DOHH2 (cell line): ENCODE results near the gene COL1A2.

Source experiments
- H3F3A ChIP-seq: fragments of 200-600 bp; sonication (generic), shearing (Covaris generic); 2 replicates; pipeline ENCODE4 v1.6.0; 2016; ENCODE audit warnings: antibody characterized with exemption, mild to moderate bottlenecking; ENCODE audit not compliant: control insufficient read depth, insufficient read depth
- H3K27ac ChIP-seq: fragments of 200-600 bp; sonication (generic); 2 replicates; pipeline ENCODE4 v1.5.1; 2014; ENCODE audit warnings: low read depth, mild to moderate bottlenecking, low read length, moderate library complexity
- H3K27me3 ChIP-seq: fragments of 200-600 bp; sonication (generic); 2 replicates; pipeline ENCODE4 v1.6.1; 2014; ENCODE audit warnings: mild to moderate bottlenecking, low read length, mixed read lengths; ENCODE audit not compliant: control insufficient read depth
- H3K36me3 ChIP-seq: fragments of 200-600 bp; sonication (generic); 2 replicates; pipeline ENCODE4 v1.6.1; 2014; ENCODE audit warnings: mild to moderate bottlenecking, low read length, moderate library complexity, mixed read lengths; ENCODE audit not compliant: control insufficient read depth
- H3K4me1 ChIP-seq: fragments of 200-600 bp; sonication (generic); 2 replicates; pipeline ENCODE4 v1.6.1; 2014; ENCODE audit warnings: mild to moderate bottlenecking, low read length, mixed read lengths; ENCODE audit not compliant: control insufficient read depth
- H3K4me2 ChIP-seq: fragments of 200-600 bp; sonication (generic); 2 replicates; pipeline ENCODE4 v1.6.0; 2014; ENCODE audit warnings: mild to moderate bottlenecking, low read length, moderate library complexity
- H3K4me3 ChIP-seq: fragments of 200-600 bp; sonication (generic); 2 replicates; pipeline ENCODE4 v1.5.1; 2014; ENCODE audit warnings: mild to moderate bottlenecking, low read length, mixed read lengths
- H3K79me2 ChIP-seq: fragments of 200-600 bp; sonication (generic); 2 replicates; pipeline ENCODE4 v1.6.1; 2014; ENCODE audit warnings: mild to moderate bottlenecking, low read length, mixed read lengths; ENCODE audit not compliant: control insufficient read depth
- H3K9me2 ChIP-seq: fragments of 200-600 bp; sonication (generic); replicated peaks from 2 replicates; pipeline ENCODE4 v1.6.1; 2014; ENCODE audit warnings: mild to moderate bottlenecking, low read length, mixed read lengths; ENCODE audit not compliant: control insufficient read depth
- H3K9me3 ChIP-seq: fragments of 200-600 bp; sonication (generic); 2 replicates; pipeline ENCODE4 v1.6.1; 2014; ENCODE audit warnings: antibody characterized with exemption, low read length, mixed read lengths; ENCODE audit not compliant: control insufficient read depth, insufficient read depth
- H4K20me1 ChIP-seq: fragments of 200-600 bp; sonication (generic); 2 replicates; pipeline ENCODE4 v1.6.0; 2014; ENCODE audit warnings: low read depth, mild to moderate bottlenecking, antibody characterized with exemption, low read length, moderate library complexity; ENCODE audit not compliant: control insufficient read depth, insufficient read depth
- CTCF ChIP-seq: fragments of 200-600 bp; sonication (generic); IDR thresholded peaks from one replicate; pipeline ENCODE4 v1.5.1; 2014; ENCODE audit warnings: antibody characterized with exemption, mild to moderate bottlenecking, low read depth, low read length; ENCODE audit not compliant: poor library complexity, severe bottlenecking
- EZH2phosphoT487 ChIP-seq: fragments of 200-600 bp; sonication (generic); IDR thresholded peaks from 2 replicates; pipeline ENCODE4 v1.6.1; 2017; ENCODE audit warnings: borderline replicate concordance, mild to moderate bottlenecking, antibody characterized with exemption, low read length, moderate library complexity, mixed read lengths

COL1A2 gene

GRCh38 chr7:94375691-94376090 is 19.0 kb upstream of the COL1A2 start:
- Histone ChIP-seq H3K27me3 (no peaks in the 10 kb centered on the region), H3K4me3 (no peak overlapping the region)

GRCh38 chr7:94376281-94376680 is 18.4 kb upstream of the COL1A2 start:
- Histone ChIP-seq H3K36me3 (no peaks in the 10 kb centered on the region), H3F3A (no peaks in the 10 kb centered on the region), H3K27ac (no peak overlapping the region), H3K79me2 (no peaks in the 10 kb centered on the region), H4K20me1 (no peaks in the 10 kb centered on the region), H3K4me2 (no peak overlapping the region), H3K9me3 (no peaks in the 10 kb centered on the region), H3K4me3 (no peak overlapping the region), H3K9me2 (no peaks in the 10 kb centered on the region), H3K4me1 (no peaks in the 10 kb centered on the region), H3K27me3 (no peaks in the 10 kb centered on the region)
- TF ChIP-seq EZH2phosphoT487 = no peak

More at GRCh38 chr7:94375691-94376090, 19.0 kb upstream of the COL1A2 start:
- no peaks in the 10 kb centered on the region for H3F3A ChIP-seq
- no peak overlapping the region for H3K4me2 ChIP-seq
- no peaks in the 10 kb centered on the region for H3K79me2 ChIP-seq
- no peaks in the 10 kb centered on the region for H4K20me1 ChIP-seq
- H3K4me1 ChIP-seq = no peaks in the 10 kb centered on the region
- no peaks in the 10 kb centered on the region for H3K9me2 ChIP-seq
- no peaks in the 10 kb centered on the region for H3K36me3 ChIP-seq
- no peaks in the 10 kb centered on the region for H3K9me3 ChIP-seq
- no peak overlapping the region for H3K27ac ChIP-seq
- TF ChIP-seq EZH2phosphoT487 = no peak

- H3K4me1 ChIP-seq = no peaks in the 10 kb centered on the region
- H3K9me3 ChIP-seq = no peaks in the 10 kb centered on the region
- H3F3A ChIP-seq = no peaks in the 10 kb centered on the region
- no peak overlapping the region for H3K4me3 ChIP-seq
- no peak for TF ChIP-seq EZH2phosphoT487
- H3K9me2 ChIP-seq = no peaks in the 10 kb centered on the region
- H4K20me1 ChIP-seq = no peaks in the 10 kb centered on the region
- H3K79me2 ChIP-seq = no peaks in the 10 kb centered on the region
- no peaks in the 10 kb centered on the region for H3K36me3 ChIP-seq
- no peak overlapping the region for H3K27ac ChIP-seq
- no peak overlapping the region for H3K4me2 ChIP-seq
- no peaks in the 10 kb centered on the region for H3K27me3 ChIP-seq
These were observed 16.3 kb upstream of the COL1A2 start for GRCh38 chr7:94378356-94378755.

- TF ChIP-seq CTCF (no peak), EZH2phosphoT487 (no peak)
- Histone ChIP-seq H3F3A (no peaks in the 10 kb centered on the region), H3K4me3 (no peak overlapping the region), H3K4me1 (no peaks in the 10 kb centered on the region), H4K20me1 (no peaks in the 10 kb centered on the region), H3K27me3 (no peaks in the 10 kb centered on the region), H3K36me3 (no peaks in the 10 kb centered on the region), H3K4me2 (no peak overlapping the region), H3K27ac (no peak overlapping the region), H3K9me2 (no peaks in the 10 kb centered on the region), H3K9me3 (no peaks in the 10 kb centered on the region), H3K79me2 (no peaks in the 10 kb centered on the region)
These were observed 14.4 kb upstream of the COL1A2 start for GRCh38 chr7:94380264-94380663.

GRCh38 chr7:94382132-94382531 is 12.6 kb upstream of the COL1A2 start:
- H4K20me1 ChIP-seq = no peaks in the 10 kb centered on the region
- H3K27ac ChIP-seq = no peak overlapping the region
- no peaks in the 10 kb centered on the region for H3K79me2 ChIP-seq
- no peaks in the 10 kb centered on the region for H3K27me3 ChIP-seq
- H3K36me3 ChIP-seq = no peaks in the 10 kb centered on the region
- no peak overlapping the region for H3K4me2 ChIP-seq
- TF ChIP-seq EZH2phosphoT487 (no peak), CTCF (no peak)
- no peaks in the 10 kb centered on the region for H3K4me1 ChIP-seq
- no peaks in the 10 kb centered on the region for H3K9me3 ChIP-seq
- H3K9me2 ChIP-seq = no peaks in the 10 kb centered on the region
- H3K4me3 ChIP-seq = no peak overlapping the region
- no peaks in the 10 kb centered on the region for H3F3A ChIP-seq
